Ishikawa (cell line): ENCODE data around the gene WNT11.

ENCODE experiments used
- EP300 ChIP-seq: IDR thresholded peaks from 2 replicates; pipeline ENCODE4 v1.6.1; 2012; ENCODE audit warnings: borderline replicate concordance
- NFIC ChIP-seq: IDR thresholded peaks from 2 replicates; pipeline ENCODE4 v1.6.1; 2012

DNA sequence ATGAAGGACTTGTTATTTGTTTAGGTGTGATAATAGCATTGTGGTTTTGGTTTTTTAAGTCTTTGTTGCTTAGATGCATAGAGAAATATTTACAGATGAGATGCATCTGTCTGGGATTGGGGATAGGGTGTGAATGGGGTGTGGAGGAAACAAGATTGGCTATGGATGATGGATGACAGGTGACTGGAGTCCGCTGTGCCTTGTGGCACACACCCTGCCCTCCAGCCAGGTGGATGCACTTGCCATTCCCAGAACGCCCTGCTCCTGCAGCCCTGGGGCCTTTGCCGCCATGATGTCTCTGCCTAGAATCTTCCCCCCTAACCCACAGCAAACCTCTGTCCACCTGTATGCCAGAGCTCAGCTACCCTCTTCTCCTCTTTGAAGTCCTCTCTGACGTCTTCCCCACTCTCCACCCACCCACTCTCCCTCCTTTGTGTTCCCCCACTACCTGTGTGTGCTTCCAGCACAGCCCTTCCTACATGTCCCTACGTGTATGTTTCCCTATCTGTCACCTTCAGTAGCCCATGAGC, 54.7 kb downstream of the WNT11 start:
- TF ChIP-seq NFIC = no peak
- no peak for TF ChIP-seq EP300
